RWPE2 (cell line): Measurements from ENCODE around the gene PSMD1.

ENCODE experiments used
- ATAC-seq: fragments of 200-7000 bp; cut with Tn5 transposase; 3 replicates; pipeline ENCODE4 v1.9.1; 2021; ENCODE audit warnings: low read depth
- DNase-seq: peaks from one replicate; pipeline ENCODE4 v3.0.0-alpha.2; 2020; ENCODE audit warnings: low spot score
- H3K27ac ChIP-seq: fragments of 450-650 bp; 2 replicates; pipeline ENCODE4 v1.5.1; 2017; ENCODE audit warnings: mild to moderate bottlenecking; ENCODE audit not compliant: poor library complexity, severe bottlenecking
- H3K27me3 ChIP-seq: fragments of 250-450 bp; sonication (Bioruptor Pico); 2 replicates; pipeline ENCODE4 v1.5.1; 2021; ENCODE audit warnings: mild to moderate bottlenecking, moderate library complexity; ENCODE audit not compliant: insufficient read depth, poor library complexity, severe bottlenecking
- H3K36me3 ChIP-seq: fragments of 250-450 bp; sonication (Bioruptor Pico); 2 replicates; pipeline ENCODE4 v1.5.1; 2020; ENCODE audit warnings: low read depth, mild to moderate bottlenecking, moderate library complexity
- H3K4me1 ChIP-seq: fragments of 250-450 bp; sonication (Bioruptor Pico); 2 replicates; pipeline ENCODE4 v1.5.1; 2021; ENCODE audit warnings: mild to moderate bottlenecking, moderate library complexity; ENCODE audit not compliant: insufficient read depth, poor library complexity, severe bottlenecking
- H3K4me3 ChIP-seq: fragments of 250-450 bp; sonication (Bioruptor Pico); 2 replicates; pipeline ENCODE4 v1.5.1; 2021; ENCODE audit warnings: mild to moderate bottlenecking, moderate library complexity; ENCODE audit not compliant: severe bottlenecking
- H3K9me3 ChIP-seq: fragments of 250-450 bp; sonication (Bioruptor Pico); 2 replicates; pipeline ENCODE4 v1.5.1; 2021; ENCODE audit warnings: mild to moderate bottlenecking, moderate library complexity; ENCODE audit not compliant: severe bottlenecking
- TF ChIP-seq, protein P1 (sequence below): fragments of 450-650 bp; IDR thresholded peaks from one replicate; pipeline ENCODE4 v1.5.1; 2017; ENCODE audit warnings: mild to moderate bottlenecking, moderate library complexity; ENCODE audit not compliant: poor library complexity, severe bottlenecking

Gene PSMD1

DNA sequence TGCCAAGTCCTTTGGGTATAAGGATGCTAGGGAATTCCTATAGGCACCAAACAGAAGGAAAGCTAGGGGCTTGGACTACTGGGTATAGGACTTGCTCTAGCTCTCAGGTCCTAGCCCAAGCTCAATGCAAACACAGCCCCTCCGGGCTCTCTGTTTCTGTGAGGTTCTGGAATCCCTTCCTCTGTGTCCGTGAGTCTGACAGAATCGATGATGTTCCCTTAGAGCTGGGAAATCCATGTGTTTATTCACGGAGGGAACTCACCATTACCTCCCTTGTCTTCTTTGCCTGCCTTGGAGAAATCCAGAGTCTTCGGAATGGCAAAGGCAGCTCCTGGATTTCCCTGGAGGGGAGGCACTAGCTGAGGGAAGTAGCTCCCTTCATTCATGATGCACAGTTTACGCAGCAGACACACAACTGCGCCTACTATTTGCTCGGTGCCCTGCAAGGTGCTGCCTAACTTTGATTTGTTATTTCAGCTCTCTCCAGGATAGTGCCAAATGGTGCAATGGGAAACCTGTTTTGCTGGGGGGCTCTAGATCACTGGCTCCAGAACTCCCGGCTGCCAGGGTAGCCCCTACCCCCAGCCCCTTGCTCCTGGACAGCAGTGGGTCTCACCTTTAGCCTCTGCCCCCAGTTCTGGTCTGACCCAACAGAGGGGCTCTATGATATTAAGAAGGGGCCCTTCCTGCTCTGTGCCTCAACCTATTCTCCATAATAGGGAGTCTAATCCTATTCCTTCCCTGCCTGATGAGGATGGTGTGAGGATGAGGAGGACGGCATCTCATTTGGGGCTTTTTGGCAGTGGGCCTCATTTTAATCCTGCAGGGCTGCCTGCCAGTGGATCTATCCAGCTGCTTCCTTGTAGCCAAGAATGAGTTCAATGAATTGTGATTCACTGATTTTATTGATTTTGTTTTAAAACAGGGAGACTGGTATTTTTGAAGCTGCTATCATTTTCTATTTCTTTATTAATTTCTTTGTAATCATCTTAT is 8.4 kb upstream of the PSMD1 start:
- Histone ChIP-seq H3K36me3 (no peaks in the 10 kb centered on the region), H3K9me3 (no peaks in the 10 kb centered on the region), H3K4me3 (no peak overlapping the region), H3K4me1 (no peaks in the 10 kb centered on the region), H3K27me3 (no peaks in the 10 kb centered on the region), H3K27ac (no peak overlapping the region)
- TF ChIP-seq, protein P1, sequence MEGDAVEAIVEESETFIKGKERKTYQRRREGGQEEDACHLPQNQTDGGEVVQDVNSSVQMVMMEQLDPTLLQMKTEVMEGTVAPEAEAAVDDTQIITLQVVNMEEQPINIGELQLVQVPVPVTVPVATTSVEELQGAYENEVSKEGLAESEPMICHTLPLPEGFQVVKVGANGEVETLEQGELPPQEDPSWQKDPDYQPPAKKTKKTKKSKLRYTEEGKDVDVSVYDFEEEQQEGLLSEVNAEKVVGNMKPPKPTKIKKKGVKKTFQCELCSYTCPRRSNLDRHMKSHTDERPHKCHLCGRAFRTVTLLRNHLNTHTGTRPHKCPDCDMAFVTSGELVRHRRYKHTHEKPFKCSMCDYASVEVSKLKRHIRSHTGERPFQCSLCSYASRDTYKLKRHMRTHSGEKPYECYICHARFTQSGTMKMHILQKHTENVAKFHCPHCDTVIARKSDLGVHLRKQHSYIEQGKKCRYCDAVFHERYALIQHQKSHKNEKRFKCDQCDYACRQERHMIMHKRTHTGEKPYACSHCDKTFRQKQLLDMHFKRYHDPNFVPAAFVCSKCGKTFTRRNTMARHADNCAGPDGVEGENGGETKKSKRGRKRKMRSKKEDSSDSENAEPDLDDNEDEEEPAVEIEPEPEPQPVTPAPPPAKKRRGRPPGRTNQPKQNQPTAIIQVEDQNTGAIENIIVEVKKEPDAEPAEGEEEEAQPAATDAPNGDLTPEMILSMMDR, result no peak
- ATAC-seq (no peak), DNase-seq (no peak)

DNA sequence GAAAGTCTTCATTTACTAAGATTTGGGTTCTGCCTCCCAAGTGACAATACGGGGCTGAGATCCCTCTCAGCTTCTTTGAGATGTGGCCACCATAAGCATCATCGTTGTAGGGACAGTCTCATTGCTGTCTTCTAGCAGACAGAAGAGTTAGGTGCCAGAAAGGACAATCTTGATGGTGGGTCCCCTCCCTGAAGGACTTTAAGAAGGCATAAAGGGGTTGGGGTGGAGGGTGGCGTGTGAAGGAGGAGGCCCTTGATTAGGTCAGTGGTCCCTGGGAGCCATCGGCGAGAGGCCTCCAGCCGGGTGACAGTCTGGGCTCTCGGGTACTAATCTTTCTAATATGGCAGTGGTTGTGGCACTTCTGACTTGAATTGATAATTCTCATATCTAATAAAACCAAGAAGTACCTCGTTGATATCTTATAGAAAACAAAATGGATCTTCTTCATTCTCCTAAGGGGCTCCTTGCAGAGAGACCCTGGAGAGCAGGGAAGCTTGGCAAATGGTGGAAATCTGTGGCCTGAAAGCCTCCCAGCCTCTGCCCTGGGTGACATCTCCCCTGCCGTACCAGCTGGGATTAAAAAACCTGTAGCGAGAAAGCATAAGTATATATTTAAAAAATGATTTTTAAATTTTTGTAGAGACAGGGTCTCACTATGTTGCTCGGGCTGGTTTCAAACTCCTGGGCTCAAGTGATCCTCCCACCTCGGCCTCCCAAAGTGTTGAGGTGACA is 7.2 kb upstream of the PSMD1 start:
- DNase-seq (no peak), ATAC-seq (no peak)
- no peak overlapping the region for H3K27ac ChIP-seq
- no peaks in the 10 kb centered on the region for H3K4me1 ChIP-seq
- no peaks in the 10 kb centered on the region for H3K9me3 ChIP-seq
- H3K36me3 ChIP-seq, result no peaks in the 10 kb centered on the region
- H3K27me3 ChIP-seq, result no peaks in the 10 kb centered on the region
- H3K4me3 ChIP-seq, result no peak overlapping the region
- TF ChIP-seq, protein P1, result no peak

DNA sequence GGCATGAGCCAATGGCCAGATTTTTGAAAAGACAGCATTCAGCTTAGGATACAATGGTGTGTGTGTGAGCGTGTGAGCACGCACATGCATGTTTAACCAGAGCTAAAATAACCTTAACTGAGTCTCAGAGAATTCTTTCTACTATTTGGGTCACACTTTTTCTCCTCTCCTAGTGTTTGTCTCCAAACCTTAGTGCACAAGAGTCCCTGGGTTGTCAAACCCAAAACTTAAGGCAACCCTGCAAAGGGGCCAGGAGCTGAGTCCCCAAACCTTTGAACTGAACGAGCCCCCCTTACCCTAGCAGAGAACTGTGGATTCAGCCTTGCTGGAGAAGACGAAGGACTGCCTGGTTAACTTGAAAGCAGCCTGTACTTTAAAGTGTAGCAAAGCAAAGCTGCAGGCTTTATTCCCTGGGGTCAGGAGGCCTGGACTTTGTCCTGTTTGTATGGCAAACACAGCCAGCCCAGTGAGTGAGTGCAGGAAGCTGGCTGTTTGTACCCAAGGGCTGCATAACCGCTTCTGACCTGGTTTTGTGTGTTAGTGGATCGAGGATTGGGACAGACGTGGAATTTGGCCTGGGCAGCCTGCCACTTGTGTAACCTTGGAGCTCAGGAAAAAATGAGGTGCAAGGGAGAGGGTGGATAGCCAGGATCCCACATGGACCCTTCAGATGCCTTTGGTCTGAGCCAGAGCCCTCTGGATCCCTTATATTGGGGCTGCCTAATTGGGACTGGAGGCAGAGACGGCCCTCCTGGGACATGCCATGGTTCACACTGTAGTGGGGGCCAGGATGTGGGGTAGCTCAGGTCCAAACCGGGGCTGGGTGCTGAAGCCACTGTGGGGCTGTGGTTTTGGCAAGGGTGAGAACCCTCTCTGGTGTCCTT is 6.4 kb upstream of the PSMD1 start:
- H3K36me3 ChIP-seq, result no peaks in the 10 kb centered on the region
- TF ChIP-seq, protein P1, result no peak
- no peaks in the 10 kb centered on the region for H3K9me3 ChIP-seq
- H3K27me3 ChIP-seq, result no peaks in the 10 kb centered on the region
- ATAC-seq (no peak), DNase-seq (no peak)
- no peak overlapping the region for H3K4me3 ChIP-seq
- H3K4me1 ChIP-seq, result no peaks in the 10 kb centered on the region
- H3K27ac ChIP-seq, result no peak overlapping the region

DNA sequence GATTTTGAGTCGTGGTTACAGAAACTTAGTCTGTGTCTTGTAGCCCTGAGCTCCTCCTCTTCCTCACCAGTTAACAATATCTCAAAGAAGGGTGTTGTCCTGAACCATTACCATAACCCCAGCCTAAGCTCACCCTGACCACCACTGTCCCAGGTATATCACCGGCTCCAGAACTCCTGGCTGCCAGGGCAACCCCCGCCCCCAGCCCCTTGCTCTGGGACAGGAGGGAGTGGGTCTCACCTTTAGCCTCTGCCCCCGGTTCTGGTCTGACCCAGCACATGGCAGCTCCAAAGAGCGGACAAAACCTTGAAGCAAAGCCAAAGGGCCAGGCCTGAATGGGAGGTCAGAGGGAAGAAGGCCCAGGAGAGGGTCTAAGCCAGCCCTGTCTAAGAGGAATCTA is 5.6 kb upstream of the PSMD1 start:
- DNase-seq (no peak), ATAC-seq (no peak)
- Histone ChIP-seq H3K4me1 (no peaks in the 10 kb centered on the region), H3K27me3 (no peaks in the 10 kb centered on the region), H3K9me3 (no peaks in the 10 kb centered on the region), H3K4me3 (no peak overlapping the region), H3K27ac (no peak overlapping the region), H3K36me3 (no peaks in the 10 kb centered on the region)
- TF ChIP-seq, protein P1, result no peak
